Endothelial cell of umbilical vein (primary cell): Measurements from ENCODE around the gene SFI1.

ENCODE experiments used
- CTCF ChIP-seq, 2 donors: IDR thresholded peaks; 1 replicate in 1 of 2; 2 replicates in 1 of 2; pipeline ENCODE4 v1.5.1; 2011; ENCODE audit warnings: low read length in 2 of 2, mild to moderate bottlenecking in 2 of 2, moderate library complexity in 2 of 2, control low read depth in 1 of 2, inconsistent platforms in 1 of 2, low read depth in 1 of 2; ENCODE audit not compliant: insufficient read depth in 1 of 2; ENCODE audit errors: extremely low read depth in 1 of 2
- EZH2 ChIP-seq: IDR thresholded peaks from 2 replicates; pipeline ENCODE4 v1.6.1; 2012; ENCODE audit warnings: borderline replicate concordance, low read depth, mild to moderate bottlenecking, moderate library complexity, low read length, inconsistent platforms; ENCODE audit not compliant: severe bottlenecking
- FOS ChIP-seq: IDR thresholded peaks from 2 replicates; pipeline ENCODE4 v1.6.1; 2011; ENCODE audit warnings: mild to moderate bottlenecking, low read length, moderate library complexity, borderline replicate concordance; ENCODE audit not compliant: insufficient read depth
- JUN ChIP-seq: IDR thresholded peaks from 2 replicates; pipeline ENCODE4 v1.6.1; 2011; ENCODE audit warnings: borderline replicate concordance, low read depth; ENCODE audit not compliant: insufficient read length, insufficient read depth
- MAX ChIP-seq: IDR thresholded peaks from 2 replicates; pipeline ENCODE4 v1.6.1; 2011; ENCODE audit not compliant: insufficient read depth, insufficient read length
- MYC ChIP-seq: IDR thresholded peaks from one replicate; pipeline ENCODE4 v1.6.1; 2011; ENCODE audit warnings: mild to moderate bottlenecking, low read depth, low read length
- POLR2A ChIP-seq: IDR thresholded peaks from 2 replicates; pipeline ENCODE4 v1.6.1; 2012; ENCODE audit warnings: low read depth, mild to moderate bottlenecking, control low read depth, low read length
- POLR2AphosphoS5 ChIP-seq: IDR thresholded peaks from 2 replicates; pipeline ENCODE4 v1.6.1; 2012; ENCODE audit warnings: low read depth, mild to moderate bottlenecking, control low read depth, low read length, moderate library complexity; ENCODE audit not compliant: insufficient read depth

- TF ChIP-seq POLR2A = no peak
- no peak for TF ChIP-seq POLR2AphosphoS5
- no peak for TF ChIP-seq FOS
- TF ChIP-seq EZH2 = no peak
- TF ChIP-seq CTCF (IDR thresholded peaks at IDR 0.05; ENCODE audit: extremely low read depth in 1 of 2, insufficient read depth in 1 of 2, low read depth in 1 of 2, low read length in 2 of 2) = no peak
- TF ChIP-seq MAX = no peak
- TF ChIP-seq JUN = no peak
- no peak for TF ChIP-seq MYC
Measured at GRCh38 chr22:31477329-31477728, 19.0 kb upstream of the SFI1 start.
